GM23338 (cell line): ENCODE results near the gene SMNDC1. TPM values are rescaled to one million over a fixed set of nuclear protein-coding genes. Genes with fewer than 3 reads are reported as not detected.

Source experiments
- ATAC-seq: fragments of 200-7000 bp; cut with Tn5 transposase; 3 replicates; pipeline ENCODE4 v1.9.1; 2020
- DNase-seq: peaks from one replicate; pipeline ENCODE4 v3.0.0-alpha.2; 2015; ENCODE audit warnings: low spot score
- H2AFZ ChIP-seq: fragments of 200-600 bp; sonication (generic); 2 replicates; pipeline ENCODE4 v1.8.0; 2016; ENCODE audit warnings: antibody characterized with exemption, mild to moderate bottlenecking, moderate library complexity
- H3F3A ChIP-seq: fragments of 200-600 bp; sonication (generic); replicated peaks from 2 replicates; pipeline ENCODE4 v1.8.0; 2017; ENCODE audit warnings: antibody characterized with exemption, mixed run types, low read depth
- H3K27ac ChIP-seq: fragments of 200-600 bp; sonication (generic); 2 replicates; pipeline ENCODE4 v1.6.1; 2016; ENCODE audit warnings: low read depth
- H3K27me3 ChIP-seq: fragments of 200-600 bp; sonication (generic); 2 replicates; pipeline ENCODE4 v1.8.0; 2016; ENCODE audit warnings: mild to moderate bottlenecking, mixed run types, moderate library complexity; ENCODE audit not compliant: insufficient read depth
- H3K36me3 ChIP-seq: fragments of 200-600 bp; sonication (generic); 2 replicates; pipeline ENCODE4 v1.8.0; 2016; ENCODE audit warnings: mild to moderate bottlenecking; ENCODE audit not compliant: insufficient read depth
- H3K4me1 ChIP-seq: fragments of 200-600 bp; sonication (generic); 2 replicates; pipeline ENCODE4 v1.8.0; 2016; ENCODE audit warnings: mild to moderate bottlenecking, moderate library complexity; ENCODE audit not compliant: insufficient read depth
- H3K4me2 ChIP-seq: fragments of 200-600 bp; sonication (generic); 2 replicates; pipeline ENCODE4 v1.7.1; 2017; ENCODE audit warnings: mixed run types
- H3K4me3 ChIP-seq: fragments of 200-600 bp; sonication (generic); 2 replicates; pipeline ENCODE4 v1.6.1; 2016; ENCODE audit warnings: mixed run types
- H3K79me2 ChIP-seq: fragments of 200-600 bp; sonication (generic); replicated peaks from 2 replicates; pipeline ENCODE4 v1.8.0; 2017; ENCODE audit warnings: mild to moderate bottlenecking; ENCODE audit not compliant: insufficient read depth
- H3K9me2 ChIP-seq: fragments of 200-600 bp; sonication (generic); 2 replicates; pipeline ENCODE4 v1.8.0; 2017; ENCODE audit not compliant: insufficient read depth
- H4K20me1 ChIP-seq: fragments of 200-600 bp; sonication (generic); replicated peaks from 2 replicates; pipeline ENCODE4 v1.8.0; 2017; ENCODE audit warnings: mild to moderate bottlenecking; ENCODE audit not compliant: insufficient read depth
- H3K27ac Mint-ChIP-seq: 2 replicates; pipeline ENCODE4 v1.8.0; 2020; ENCODE audit warnings: inconsistent platforms, mild to moderate bottlenecking, moderate library complexity, mixed read lengths
- H3K27me3 Mint-ChIP-seq: 3 replicates; pipeline ENCODE4 v1.8.0; 2022; ENCODE audit warnings: low read depth, mild to moderate bottlenecking, moderate library complexity, mixed read lengths, inconsistent platforms; ENCODE audit not compliant: insufficient read depth, poor library complexity
- H3K36me3 Mint-ChIP-seq: 3 replicates; pipeline ENCODE4 v1.8.0; 2021; ENCODE audit warnings: low read depth, mild to moderate bottlenecking, inconsistent platforms, moderate library complexity, mixed read lengths
- H3K4me1 Mint-ChIP-seq: 3 replicates; pipeline ENCODE4 v1.8.0; 2020; ENCODE audit warnings: mild to moderate bottlenecking, inconsistent platforms, mixed read lengths
- H3K4me3 Mint-ChIP-seq: 3 replicates; pipeline ENCODE4 v1.8.0; 2021; ENCODE audit warnings: moderate library complexity, mild to moderate bottlenecking, inconsistent platforms, mixed read lengths
- H3K9me3 Mint-ChIP-seq: 3 replicates; pipeline ENCODE4 v1.8.0; 2020; ENCODE audit warnings: moderate library complexity, mild to moderate bottlenecking, inconsistent platforms, mixed read lengths
- CREB1 ChIP-seq: fragments of 250-450 bp; sonication (Bioruptor Pico); IDR thresholded peaks from 2 replicates; pipeline ENCODE4 v1.5.0; 2020; ENCODE audit warnings: low read depth, mild to moderate bottlenecking, moderate library complexity
- ETS1 ChIP-seq: IDR thresholded peaks from 2 replicates; pipeline ENCODE4 v1.6.1; 2016; ENCODE audit warnings: antibody characterized with exemption
- EZH2 ChIP-seq: fragments of 200-600 bp; sonication (generic); IDR thresholded peaks from one replicate; pipeline ENCODE4 v1.8.0; 2017; ENCODE audit warnings: antibody characterized with exemption, mild to moderate bottlenecking, low read depth; ENCODE audit not compliant: unreplicated experiment
- EZH2phosphoT487 ChIP-seq: fragments of 200-600 bp; sonication (generic); IDR thresholded peaks from one replicate; pipeline ENCODE4 v1.8.1; 2018; ENCODE audit warnings: antibody characterized with exemption; ENCODE audit not compliant: unreplicated experiment
- JUNB ChIP-seq: IDR thresholded peaks from one replicate; pipeline ENCODE4 v1.6.1; 2016; ENCODE audit warnings: antibody characterized with exemption; ENCODE audit not compliant: unreplicated experiment
- NANOG ChIP-seq: IDR thresholded peaks from 2 replicates; pipeline ENCODE4 v1.6.1; 2016; ENCODE audit warnings: antibody characterized with exemption, borderline replicate concordance
- POLR2AphosphoS5 ChIP-seq: IDR thresholded peaks from 2 replicates; pipeline ENCODE4 v1.6.1; 2016; ENCODE audit warnings: antibody characterized with exemption, low read depth
- STAT1 ChIP-seq: IDR thresholded peaks from one replicate; pipeline ENCODE4 v1.6.1; 2016; ENCODE audit warnings: antibody characterized with exemption; ENCODE audit not compliant: unreplicated experiment
- ZNF114 ChIP-seq: fragments of 250-450 bp; sonication (Bioruptor Pico); IDR thresholded peaks from 2 replicates; pipeline ENCODE4 v1.5.0; 2020; ENCODE audit warnings: mild to moderate bottlenecking, moderate library complexity
- ZNF331 ChIP-seq: fragments of 250-450 bp; sonication (Bioruptor Pico); IDR thresholded peaks from 2 replicates; pipeline ENCODE4 v1.5.0; 2020; ENCODE audit warnings: low read depth, mild to moderate bottlenecking, moderate library complexity
- polyA plus RNA-seq: library from polyadenylated mRNA; unstranded; fragments of >200 nt; fragmentation: Nextera tagmentation; extraction: Ambion mirVana; gene quantifications from 2 replicates; pipeline ENCODE4 v1.2.1, GENCODE V29; 2016
- total RNA-seq: library from RNA; depleted of rRNA; stranded (reverse); fragments of >200 nt; shearing (Covaris generic); gene quantifications from 2 replicates; pipeline ENCODE4 v1.2.3, GENCODE V29; 2014
- TF ChIP-seq, protein P1 (sequence below): IDR thresholded peaks from one replicate; pipeline ENCODE4 v1.6.1; 2018; ENCODE audit warnings: antibody characterized with exemption; ENCODE audit not compliant: unreplicated experiment
- TF ChIP-seq, protein P2 (sequence below), 2 experiments: fragments of 200-600 bp in 1 of 2; sonication (generic) in 1 of 2; conservative IDR thresholded peaks; 2 replicates each; pipeline versions ENCODE4 v1.5.1 to v1.6.1; 2016 to 2017; ENCODE audit warnings: antibody characterized with exemption in 2 of 2, low read depth in 2 of 2, mild to moderate bottlenecking in 2 of 2, moderate library complexity in 1 of 2

Gene SMNDC1
- total and polyA plus RNA-seq, 2 experiments from 2014 or later, result 28.4 to 45.1 TPM

DNA sequence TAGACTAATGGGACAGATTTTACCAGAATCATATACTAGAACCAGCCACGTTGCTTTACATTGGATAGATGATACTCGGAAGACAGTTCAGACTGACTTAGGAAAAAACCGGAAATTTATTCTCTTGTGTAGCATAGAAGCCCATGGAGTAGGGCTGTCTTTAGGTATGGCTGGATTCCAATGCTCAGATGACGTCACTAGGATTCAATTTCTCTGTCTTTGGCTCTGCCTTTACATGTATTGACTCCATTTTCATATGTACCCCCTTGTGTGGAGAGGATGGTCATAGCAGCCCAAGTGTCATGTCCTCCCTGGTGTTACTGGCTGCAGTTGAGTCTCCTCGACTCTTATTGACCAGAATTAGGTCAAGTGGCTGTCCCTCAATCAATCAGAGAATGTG lies 39.2 kb upstream of the SMNDC1 start:
- H3K27ac Mint-ChIP-seq, result no peak overlapping the region
- no peaks in the 10 kb centered on the region for H3K79me2 ChIP-seq

DNA sequence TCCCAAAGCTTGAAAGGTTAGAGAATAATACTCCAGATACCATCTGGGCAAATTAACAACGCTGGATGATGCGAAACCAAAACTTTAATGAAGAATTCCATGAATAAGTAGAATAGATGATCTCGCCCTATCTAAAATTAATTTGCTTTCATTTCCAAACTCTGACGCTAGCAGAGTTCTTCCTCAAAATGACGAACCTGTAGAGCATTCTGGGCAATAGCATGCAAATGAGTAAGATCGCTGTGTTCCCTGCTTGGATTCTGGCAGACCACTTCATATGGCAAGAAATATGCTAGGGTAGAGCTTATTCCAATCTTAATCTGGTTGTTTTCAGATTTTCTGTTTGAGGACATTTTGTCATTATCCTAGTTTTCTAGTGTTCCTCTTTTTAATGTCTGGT lies 36.1 kb upstream of the SMNDC1 start:
- peak overlapping the region; percentile 45; the same call in 1 of the 2 replicates for H2AFZ ChIP-seq
- H3K4me1 Mint-ChIP-seq, result peaks cover 25% of the 10 kb centered on the region
- H3K4me1 ChIP-seq, result peaks cover 20% of the 10 kb centered on the region
- no peaks in the 10 kb centered on the region for H3K36me3 ChIP-seq
- DNase-seq (no peak), ATAC-seq (no peak)
- no peaks in the 10 kb centered on the region for H4K20me1 ChIP-seq
- no peak overlapping the region for H3K4me3 ChIP-seq
- H3K4me2 ChIP-seq, result no peak overlapping the region
- no peaks in the 10 kb centered on the region for H3K36me3 Mint-ChIP-seq
- H3F3A ChIP-seq, result no peaks in the 10 kb centered on the region
- no peaks in the 10 kb centered on the region for H3K9me3 Mint-ChIP-seq
- no peaks in the 10 kb centered on the region; the same call in 1 of the 2 replicates for H3K9me2 ChIP-seq
- H3K27me3 ChIP-seq, result no peaks in the 10 kb centered on the region
- H3K27ac Mint-ChIP-seq, result no peak overlapping the region
- H3K27ac ChIP-seq, result no peak overlapping the region
- H3K27me3 Mint-ChIP-seq, result no peaks in the 10 kb centered on the region
- H3K79me2 ChIP-seq, result no peaks in the 10 kb centered on the region
- no peak overlapping the region for H3K4me3 Mint-ChIP-seq
- TF ChIP-seq POLR2AphosphoS5 (no peak), STAT1 (no peak), ZNF331 (no peak), EZH2 (no peak), ETS1 (no peak), JUNB (no peak), CREB1 (CRISPR knock-in tag) (no peak)
- TF ChIP-seq, protein P1, sequence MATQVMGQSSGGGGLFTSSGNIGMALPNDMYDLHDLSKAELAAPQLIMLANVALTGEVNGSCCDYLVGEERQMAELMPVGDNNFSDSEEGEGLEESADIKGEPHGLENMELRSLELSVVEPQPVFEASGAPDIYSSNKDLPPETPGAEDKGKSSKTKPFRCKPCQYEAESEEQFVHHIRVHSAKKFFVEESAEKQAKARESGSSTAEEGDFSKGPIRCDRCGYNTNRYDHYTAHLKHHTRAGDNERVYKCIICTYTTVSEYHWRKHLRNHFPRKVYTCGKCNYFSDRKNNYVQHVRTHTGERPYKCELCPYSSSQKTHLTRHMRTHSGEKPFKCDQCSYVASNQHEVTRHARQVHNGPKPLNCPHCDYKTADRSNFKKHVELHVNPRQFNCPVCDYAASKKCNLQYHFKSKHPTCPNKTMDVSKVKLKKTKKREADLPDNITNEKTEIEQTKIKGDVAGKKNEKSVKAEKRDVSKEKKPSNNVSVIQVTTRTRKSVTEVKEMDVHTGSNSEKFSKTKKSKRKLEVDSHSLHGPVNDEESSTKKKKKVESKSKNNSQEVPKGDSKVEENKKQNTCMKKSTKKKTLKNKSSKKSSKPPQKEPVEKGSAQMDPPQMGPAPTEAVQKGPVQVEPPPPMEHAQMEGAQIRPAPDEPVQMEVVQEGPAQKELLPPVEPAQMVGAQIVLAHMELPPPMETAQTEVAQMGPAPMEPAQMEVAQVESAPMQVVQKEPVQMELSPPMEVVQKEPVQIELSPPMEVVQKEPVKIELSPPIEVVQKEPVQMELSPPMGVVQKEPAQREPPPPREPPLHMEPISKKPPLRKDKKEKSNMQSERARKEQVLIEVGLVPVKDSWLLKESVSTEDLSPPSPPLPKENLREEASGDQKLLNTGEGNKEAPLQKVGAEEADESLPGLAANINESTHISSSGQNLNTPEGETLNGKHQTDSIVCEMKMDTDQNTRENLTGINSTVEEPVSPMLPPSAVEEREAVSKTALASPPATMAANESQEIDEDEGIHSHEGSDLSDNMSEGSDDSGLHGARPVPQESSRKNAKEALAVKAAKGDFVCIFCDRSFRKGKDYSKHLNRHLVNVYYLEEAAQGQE, result no peak

More for the DNA sequence above, 39.2 kb upstream of the SMNDC1 start:
- no peaks in the 10 kb centered on the region for H3K36me3 ChIP-seq
- no peak for TF ChIP-seq NANOG
- TF ChIP-seq STAT1, result no peak
- no peak for TF ChIP-seq ZNF114
- no peak for TF ChIP-seq JUNB
- TF ChIP-seq POLR2AphosphoS5, result no peak
- no peak for TF ChIP-seq ZNF331
- TF ChIP-seq, protein P2, sequence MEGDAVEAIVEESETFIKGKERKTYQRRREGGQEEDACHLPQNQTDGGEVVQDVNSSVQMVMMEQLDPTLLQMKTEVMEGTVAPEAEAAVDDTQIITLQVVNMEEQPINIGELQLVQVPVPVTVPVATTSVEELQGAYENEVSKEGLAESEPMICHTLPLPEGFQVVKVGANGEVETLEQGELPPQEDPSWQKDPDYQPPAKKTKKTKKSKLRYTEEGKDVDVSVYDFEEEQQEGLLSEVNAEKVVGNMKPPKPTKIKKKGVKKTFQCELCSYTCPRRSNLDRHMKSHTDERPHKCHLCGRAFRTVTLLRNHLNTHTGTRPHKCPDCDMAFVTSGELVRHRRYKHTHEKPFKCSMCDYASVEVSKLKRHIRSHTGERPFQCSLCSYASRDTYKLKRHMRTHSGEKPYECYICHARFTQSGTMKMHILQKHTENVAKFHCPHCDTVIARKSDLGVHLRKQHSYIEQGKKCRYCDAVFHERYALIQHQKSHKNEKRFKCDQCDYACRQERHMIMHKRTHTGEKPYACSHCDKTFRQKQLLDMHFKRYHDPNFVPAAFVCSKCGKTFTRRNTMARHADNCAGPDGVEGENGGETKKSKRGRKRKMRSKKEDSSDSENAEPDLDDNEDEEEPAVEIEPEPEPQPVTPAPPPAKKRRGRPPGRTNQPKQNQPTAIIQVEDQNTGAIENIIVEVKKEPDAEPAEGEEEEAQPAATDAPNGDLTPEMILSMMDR (conservative IDR thresholded peaks at IDR 0.05; ENCODE audit: low read depth in 2 of 2), result no peak
- TF ChIP-seq EZH2, result no peak
- TF ChIP-seq ETS1, result no peak
- no peak for TF ChIP-seq EZH2phosphoT487
- TF ChIP-seq CREB1 (CRISPR knock-in tag), result no peak
- no peaks in the 10 kb centered on the region for H3K27me3 ChIP-seq
- Mint-ChIP-seq H3K27me3 (no peaks in the 10 kb centered on the region), H3K36me3 (no peaks in the 10 kb centered on the region), H3K4me3 (no peak overlapping the region), H3K4me1 (peaks cover 15% of the 10 kb centered on the region), H3K9me3 (no peaks in the 10 kb centered on the region)
- H2AFZ ChIP-seq, result no peak overlapping the region
- no peaks in the 10 kb centered on the region; the same call in 1 of the 2 replicates for H3K9me2 ChIP-seq
- H3K4me2 ChIP-seq, result no peak overlapping the region
- peaks cover 10% of the 10 kb centered on the region for H3K4me1 ChIP-seq
- no peaks in the 10 kb centered on the region for H3F3A ChIP-seq
- H3K4me3 ChIP-seq, result no peak overlapping the region
- no peak overlapping the region for H3K27ac ChIP-seq
- ATAC-seq (no peak), DNase-seq (no peak)
- H4K20me1 ChIP-seq, result no peaks in the 10 kb centered on the region
